Stimulated activated naive CD8-positive, alpha-beta T cell treated with anti-CD3 and anti-CD28 coated beads, Interleukin-15, Interleukin-2, amounts not matched to agents 100 ng/mL and 50 ng/mL, for 24 hours (primary cell): ENCODE data around the gene APOLD1.
"Not testable (repeated sequence)": the region's sequence is repeated elsewhere in the genome, so short reads cannot be mapped to it uniquely, and the experiment has no call there.

Experiments used
- H3K27ac Mint-ChIP-seq: one replicate; pipeline ENCODE4 v1.8.0; 2021; ENCODE audit warnings: mild to moderate bottlenecking, mixed read lengths
- H3K27me3 Mint-ChIP-seq: one replicate; pipeline ENCODE4 v1.8.0; 2021; ENCODE audit warnings: mixed read lengths
- H3K36me3 Mint-ChIP-seq: one replicate; pipeline ENCODE4 v1.8.0; 2021; ENCODE audit warnings: low read depth, mixed read lengths
- H3K4me1 Mint-ChIP-seq: one replicate; pipeline ENCODE4 v1.8.0; 2021; ENCODE audit warnings: low read depth, mixed read lengths
- H3K4me3 Mint-ChIP-seq: one replicate; pipeline ENCODE4 v1.8.0; 2021; ENCODE audit warnings: mild to moderate bottlenecking, mixed read lengths
- H3K9me3 Mint-ChIP-seq: one replicate; pipeline ENCODE4 v1.8.0; 2021; ENCODE audit warnings: mixed read lengths

The APOLD1 gene

DNA sequence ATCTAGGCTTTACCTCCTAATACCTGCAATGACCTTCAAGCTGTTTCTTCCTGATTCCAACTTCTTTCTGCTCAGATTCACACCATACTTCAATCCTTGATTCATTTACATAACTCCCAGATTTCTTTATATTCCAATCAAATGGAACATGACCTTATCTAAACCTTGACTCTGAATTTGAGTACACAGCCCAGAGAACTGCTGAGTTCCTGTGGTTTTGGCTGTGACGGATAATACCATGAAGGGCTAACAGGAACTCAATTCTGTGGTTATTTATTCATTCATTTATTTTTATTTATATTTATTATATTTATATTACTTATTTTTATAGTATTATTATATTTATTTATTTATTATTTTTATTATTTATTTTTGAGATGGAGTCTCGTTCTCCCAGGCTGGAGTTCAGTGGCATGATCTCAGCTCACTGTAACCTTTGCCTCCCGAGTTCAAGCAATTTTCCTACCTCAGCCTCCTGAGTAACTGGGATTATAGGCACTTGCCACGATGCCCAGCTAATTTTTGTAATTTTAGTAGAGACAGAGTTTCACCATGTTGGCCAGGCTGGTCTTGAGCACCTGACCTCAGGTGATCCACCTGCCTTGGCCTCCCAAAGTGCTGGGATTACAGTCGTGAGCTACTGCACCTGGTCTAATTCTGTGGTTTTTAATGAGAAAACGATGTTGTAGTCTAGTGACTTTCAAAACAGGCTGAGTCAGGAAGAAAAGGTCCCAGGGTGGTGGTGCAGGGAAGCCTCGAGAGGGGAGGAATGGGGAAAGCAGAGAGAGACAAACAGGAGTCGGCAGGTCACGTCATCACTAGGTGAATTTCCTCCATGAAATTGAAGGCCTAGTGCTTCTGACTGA, 11.7 kb downstream of the APOLD1 start:
- no peaks in the 10 kb centered on the region for H3K27me3 Mint-ChIP-seq
- no peaks in the 10 kb centered on the region for H3K9me3 Mint-ChIP-seq
- no peak overlapping the region for H3K27ac Mint-ChIP-seq
- no peak overlapping the region for H3K4me3 Mint-ChIP-seq
- no peaks in the 10 kb centered on the region for H3K36me3 Mint-ChIP-seq
- H3K4me1 Mint-ChIP-seq, result peaks cover 6% of the 10 kb centered on the region

DNA sequence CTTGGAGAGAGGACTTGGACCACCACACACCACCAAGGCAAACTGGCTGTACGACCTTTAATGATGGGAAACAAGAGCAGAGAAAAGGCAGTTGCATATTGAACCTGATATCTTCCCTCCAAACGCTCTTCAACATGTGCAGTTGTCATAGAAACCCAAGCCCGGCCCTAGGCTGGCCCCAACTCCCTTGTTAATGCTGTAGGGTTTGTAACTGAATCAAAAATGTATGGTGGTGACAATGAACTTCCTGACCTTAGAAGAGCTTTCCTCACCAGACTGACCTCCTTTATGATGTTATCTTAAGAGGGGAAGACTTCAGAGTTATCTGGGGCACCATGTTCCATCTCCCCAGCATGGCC, 12.3 kb downstream of the APOLD1 start:
- Mint-ChIP-seq H3K36me3 (no peaks in the 10 kb centered on the region), H3K9me3 (no peaks in the 10 kb centered on the region), H3K27ac (no peak overlapping the region)

DNA sequence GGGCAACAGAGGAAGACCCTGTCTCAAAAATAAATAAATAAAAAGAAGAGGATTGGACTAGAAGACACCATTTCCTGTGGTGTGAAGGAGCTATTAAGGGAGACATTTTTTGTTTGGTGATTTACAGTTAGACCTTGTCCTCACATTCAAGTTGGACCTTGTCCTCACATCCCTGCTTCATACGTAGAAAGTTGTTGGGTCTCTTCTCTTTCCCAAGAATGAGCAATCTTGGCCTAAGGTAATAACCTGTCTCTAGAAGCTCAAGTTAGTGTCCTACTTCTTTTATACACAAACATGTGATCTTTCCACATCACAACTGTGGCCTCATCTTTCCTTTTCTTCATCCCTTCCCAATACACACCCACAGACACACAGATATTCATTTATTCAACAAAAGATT, 13.0 kb downstream of the APOLD1 start:
- Mint-ChIP-seq H3K36me3 (no peaks in the 10 kb centered on the region), H3K27ac (no peak overlapping the region), H3K4me3 (no peak overlapping the region), H3K9me3 (no peaks in the 10 kb centered on the region), H3K27me3 (no peaks in the 10 kb centered on the region), H3K4me1 (peaks cover 18% of the 10 kb centered on the region)

More for the DNA sequence above, 12.3 kb downstream of the APOLD1 start:
- H3K4me3 Mint-ChIP-seq, result no peak overlapping the region
- H3K4me1 Mint-ChIP-seq, result peaks cover 11% of the 10 kb centered on the region
- no peaks in the 10 kb centered on the region for H3K27me3 Mint-ChIP-seq

DNA sequence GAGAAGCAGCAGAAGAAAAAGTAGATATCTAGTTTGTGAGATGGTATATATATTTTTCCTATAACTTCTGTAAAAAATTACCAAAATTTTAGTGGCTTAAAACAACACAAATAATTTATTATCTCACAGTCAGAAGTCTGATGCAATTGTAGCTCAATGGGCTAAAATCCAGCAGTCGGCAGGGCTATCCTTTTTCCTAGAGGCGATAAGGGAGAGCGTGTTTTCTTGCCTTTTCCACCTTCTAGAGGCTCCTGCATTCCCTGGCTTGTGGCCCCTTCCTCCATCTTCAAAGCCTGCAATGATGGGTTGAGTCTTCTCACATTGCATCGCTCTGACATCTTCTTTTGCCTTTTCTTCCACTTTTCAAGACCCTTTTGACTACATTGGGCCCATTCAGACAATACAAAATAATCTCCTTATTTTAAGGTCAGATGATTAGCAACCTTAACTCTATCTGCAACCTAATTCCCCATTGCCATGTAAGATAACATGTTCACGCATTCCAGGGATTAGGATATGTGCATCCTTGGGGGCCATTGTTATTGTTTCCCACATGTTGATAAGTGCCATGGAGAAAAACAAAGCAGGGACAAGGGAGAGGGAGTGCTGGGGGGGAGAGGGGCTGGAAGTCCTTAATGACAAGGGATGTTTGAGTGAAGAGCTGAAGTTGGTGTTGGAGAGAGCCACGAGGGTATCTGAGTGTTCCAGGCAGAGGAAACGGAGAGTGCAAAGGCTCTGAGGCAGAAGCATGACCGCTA, 13.9 kb downstream of the APOLD1 start:
- Mint-ChIP-seq H3K27ac (no peak overlapping the region), H3K9me3 (no peaks in the 10 kb centered on the region), H3K27me3 (no peaks in the 10 kb centered on the region)

GRCh38 chr12:12800406-12801180, 15.1 kb downstream of the APOLD1 start:
- H3K27me3 Mint-ChIP-seq, result no peaks in the 10 kb centered on the region
- no peaks in the 10 kb centered on the region for H3K36me3 Mint-ChIP-seq
- peaks cover 35% of the 10 kb centered on the region for H3K4me1 Mint-ChIP-seq
- H3K27ac Mint-ChIP-seq, result peak overlapping the region; percentile 32
- H3K9me3 Mint-ChIP-seq, result no peaks in the 10 kb centered on the region
- no peak overlapping the region for H3K4me3 Mint-ChIP-seq

More for the DNA sequence above, 13.9 kb downstream of the APOLD1 start:
- Mint-ChIP-seq H3K4me1 (peaks cover 27% of the 10 kb centered on the region), H3K36me3 (no peaks in the 10 kb centered on the region), H3K4me3 (no peak overlapping the region)

DNA sequence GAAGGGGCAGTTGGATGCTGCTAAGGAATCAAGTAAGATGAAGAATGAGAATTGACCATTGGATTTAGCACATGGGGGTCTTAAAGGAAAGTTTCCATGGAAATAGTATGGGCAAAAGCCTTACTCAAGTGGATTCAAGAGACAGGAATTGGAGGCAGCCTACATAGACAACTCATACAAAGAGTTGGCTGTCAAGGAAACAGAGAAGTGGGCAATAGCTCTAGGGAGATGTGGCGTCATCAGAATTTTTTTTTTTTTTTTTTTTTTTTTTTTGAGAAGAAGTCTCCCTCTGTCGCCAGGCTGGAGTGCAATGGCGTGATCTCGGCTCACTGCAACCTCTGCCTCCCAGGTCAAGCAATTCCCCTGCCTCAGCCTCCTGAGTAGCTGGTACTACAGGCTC, 16.2 kb downstream of the APOLD1 start:
- not testable (repeated sequence) for H3K9me3 Mint-ChIP-seq, H3K4me3 Mint-ChIP-seq, H3K36me3 Mint-ChIP-seq, H3K27ac Mint-ChIP-seq, H3K27me3 Mint-ChIP-seq
- H3K4me1 Mint-ChIP-seq, result peaks cover 43% of the 10 kb centered on the region

GRCh38 chr12:12803186-12803585, 17.7 kb downstream of the APOLD1 start:
- peak overlapping the region; percentile 39 for H3K4me3 Mint-ChIP-seq
- peak overlapping the region; percentile 81 for H3K27ac Mint-ChIP-seq
- no peaks in the 10 kb centered on the region for H3K36me3 Mint-ChIP-seq
- no peaks in the 10 kb centered on the region for H3K9me3 Mint-ChIP-seq
- peaks cover 59% of the 10 kb centered on the region for H3K4me1 Mint-ChIP-seq
- no peaks in the 10 kb centered on the region for H3K27me3 Mint-ChIP-seq

- peaks cover 67% of the 10 kb centered on the region for H3K4me1 Mint-ChIP-seq
Measured at GRCh38 chr12:12804011-12804410, 18.6 kb downstream of the APOLD1 start.

DNA sequence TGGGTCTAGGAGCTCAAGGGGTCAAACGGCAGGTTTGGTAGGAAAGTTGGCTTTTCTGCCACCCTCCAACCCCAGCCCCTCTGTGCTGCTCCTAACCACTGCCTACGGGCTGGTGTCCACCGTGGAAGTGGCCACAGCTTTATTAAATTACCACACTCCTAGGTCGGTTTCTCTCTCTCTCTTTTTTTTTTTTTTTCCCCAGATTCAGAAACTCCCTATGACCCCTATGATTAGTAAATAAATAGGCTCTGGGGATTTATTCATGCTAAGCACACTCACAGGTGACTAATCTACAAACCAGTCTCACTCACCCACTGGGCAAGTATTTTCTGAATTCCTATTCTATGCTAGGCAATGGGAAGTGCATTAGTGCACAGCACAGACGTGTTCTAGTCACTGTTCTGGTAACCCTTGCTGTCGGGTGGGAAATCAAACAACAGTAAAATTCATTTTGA, 19.0 kb downstream of the APOLD1 start:
- no peaks in the 10 kb centered on the region for H3K9me3 Mint-ChIP-seq
- H3K4me1 Mint-ChIP-seq, result peaks cover 71% of the 10 kb centered on the region
- peak overlapping the region; percentile 2 for H3K27ac Mint-ChIP-seq
- no peaks in the 10 kb centered on the region for H3K36me3 Mint-ChIP-seq
- no peaks in the 10 kb centered on the region for H3K27me3 Mint-ChIP-seq
- H3K4me3 Mint-ChIP-seq, result no peak overlapping the region

More at GRCh38 chr12:12804011-12804410, 18.6 kb downstream of the APOLD1 start:
- H3K4me3 Mint-ChIP-seq, result no peak overlapping the region
- no peaks in the 10 kb centered on the region for H3K9me3 Mint-ChIP-seq
- no peaks in the 10 kb centered on the region for H3K27me3 Mint-ChIP-seq
- H3K36me3 Mint-ChIP-seq, result no peaks in the 10 kb centered on the region
- H3K27ac Mint-ChIP-seq, result no peak overlapping the region

- Mint-ChIP-seq H3K27me3 (no peaks in the 10 kb centered on the region), H3K4me1 (peaks cover 67% of the 10 kb centered on the region), H3K4me3 (peak overlapping the region; percentile 3), H3K9me3 (no peaks in the 10 kb centered on the region), H3K27ac (peak overlapping the region; percentile 92), H3K36me3 (no peaks in the 10 kb centered on the region)
Measured at GRCh38 chr12:12806784-12807516, 21.5 kb downstream of the APOLD1 start.

DNA sequence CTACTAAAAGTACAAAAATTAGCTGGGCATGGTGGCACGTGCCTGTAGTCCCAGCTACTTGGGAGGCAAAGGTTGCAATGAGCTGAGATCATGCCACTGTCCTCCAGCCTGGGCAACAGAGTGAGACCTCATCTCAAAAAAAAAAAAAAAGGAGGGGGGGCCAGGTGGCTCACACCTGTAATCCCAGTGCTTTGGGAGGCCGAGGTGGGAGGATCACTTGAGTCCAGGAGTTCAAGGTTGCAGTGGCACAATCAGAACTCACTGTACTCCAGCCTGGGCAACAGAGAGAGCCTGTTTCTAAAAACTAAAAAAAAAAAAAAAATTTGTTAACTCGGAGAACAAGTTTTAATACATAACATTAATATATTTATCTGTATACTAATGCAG, 22.1 kb downstream of the APOLD1 start:
- H3K9me3 Mint-ChIP-seq, H3K27me3 Mint-ChIP-seq, H3K36me3 Mint-ChIP-seq: not testable (repeated sequence)
- Mint-ChIP-seq H3K27ac (peak overlapping the region; percentile 92), H3K4me1 (peaks cover 62% of the 10 kb centered on the region), H3K4me3 (peak overlapping the region; percentile 3)

DNA sequence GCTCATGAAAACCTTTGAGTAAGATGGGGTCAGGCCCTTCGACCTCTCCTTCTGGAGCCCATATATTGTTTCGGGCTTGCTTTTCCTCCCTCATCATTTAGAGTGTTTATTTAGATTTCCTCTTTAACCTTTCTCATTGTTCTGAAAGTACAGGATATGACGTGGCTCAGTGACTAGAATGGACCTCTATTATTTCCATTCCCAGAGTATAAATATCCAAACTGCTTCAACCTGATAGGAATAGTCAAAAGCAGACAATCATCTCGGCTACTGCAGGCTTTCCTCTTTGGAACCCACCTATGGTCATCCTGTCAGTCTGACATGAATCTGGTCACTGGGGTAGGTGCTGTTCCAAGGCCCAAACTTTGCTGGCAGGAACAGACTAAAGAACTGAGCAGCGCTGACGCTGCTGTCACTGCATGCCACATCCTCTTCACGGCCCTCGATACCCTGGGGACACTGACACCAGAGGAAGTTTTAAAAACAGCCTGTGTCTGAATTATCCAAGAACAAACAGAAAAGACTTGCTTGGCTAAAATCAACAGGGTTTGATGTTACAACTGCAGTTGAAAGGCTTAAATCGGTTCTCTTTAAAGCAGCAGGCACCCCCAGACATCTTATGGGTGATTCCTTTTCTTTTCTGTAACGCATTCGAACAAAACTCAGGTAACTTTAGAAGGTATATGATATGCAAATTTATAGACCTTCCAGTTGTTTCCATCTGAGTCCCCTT, 22.7 kb downstream of the APOLD1 start:
- H3K36me3 Mint-ChIP-seq, result no peaks in the 10 kb centered on the region
- H3K4me1 Mint-ChIP-seq, result peaks cover 63% of the 10 kb centered on the region
- H3K27me3 Mint-ChIP-seq, result no peaks in the 10 kb centered on the region
- H3K4me3 Mint-ChIP-seq, result peak overlapping the region; percentile 70
- H3K27ac Mint-ChIP-seq, result peak overlapping the region; percentile 92
- H3K9me3 Mint-ChIP-seq, result no peaks in the 10 kb centered on the region

DNA sequence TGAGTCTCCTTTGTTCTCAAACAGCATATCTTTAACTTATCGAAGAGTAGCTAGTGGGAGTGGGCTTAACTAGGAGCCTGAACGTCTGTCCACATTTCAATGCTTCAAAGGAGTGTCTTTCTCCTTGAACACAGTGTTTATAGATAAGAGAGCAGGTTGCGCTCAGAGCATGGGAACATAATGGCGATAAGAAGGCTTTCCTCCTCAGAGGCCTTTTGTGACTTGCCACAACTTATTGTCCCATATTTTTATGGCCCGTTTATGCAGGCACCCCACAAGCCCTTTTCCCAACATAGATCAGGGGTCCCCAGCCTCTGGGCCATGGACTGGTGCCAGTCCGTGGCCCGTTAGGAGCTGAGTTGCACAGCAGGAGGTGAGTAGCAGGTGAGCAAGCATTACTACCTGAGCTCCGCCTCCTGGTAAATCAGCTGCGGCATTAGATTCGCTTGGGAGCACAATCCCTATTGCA, 25.1 kb downstream of the APOLD1 start:
- no peaks in the 10 kb centered on the region for H3K9me3 Mint-ChIP-seq
- H3K27me3 Mint-ChIP-seq, result no peaks in the 10 kb centered on the region
- H3K4me1 Mint-ChIP-seq, result peaks cover 64% of the 10 kb centered on the region
- peaks cover 20% of the 10 kb centered on the region for H3K36me3 Mint-ChIP-seq
- no peak overlapping the region for H3K4me3 Mint-ChIP-seq
- no peak overlapping the region for H3K27ac Mint-ChIP-seq

- Mint-ChIP-seq H3K9me3 (no peaks in the 10 kb centered on the region), H3K27ac (no peak overlapping the region), H3K4me3 (no peak overlapping the region), H3K4me1 (peaks cover 65% of the 10 kb centered on the region), H3K27me3 (no peaks in the 10 kb centered on the region), H3K36me3 (peaks cover 28% of the 10 kb centered on the region)
Measured at GRCh38 chr12:12811343-12811742, 25.9 kb downstream of the APOLD1 start.
